ENCODE data around the gene RPL3. TPM values are rescaled to one million over a fixed set of nuclear protein-coding genes. Genes with fewer than 3 reads are reported as not detected.

Gene RPL3
- total and polyA plus RNA-seq, 7 experiments from 2014 or later: 1,611 to 5,509 (median 3,848) TPM

DNA sequence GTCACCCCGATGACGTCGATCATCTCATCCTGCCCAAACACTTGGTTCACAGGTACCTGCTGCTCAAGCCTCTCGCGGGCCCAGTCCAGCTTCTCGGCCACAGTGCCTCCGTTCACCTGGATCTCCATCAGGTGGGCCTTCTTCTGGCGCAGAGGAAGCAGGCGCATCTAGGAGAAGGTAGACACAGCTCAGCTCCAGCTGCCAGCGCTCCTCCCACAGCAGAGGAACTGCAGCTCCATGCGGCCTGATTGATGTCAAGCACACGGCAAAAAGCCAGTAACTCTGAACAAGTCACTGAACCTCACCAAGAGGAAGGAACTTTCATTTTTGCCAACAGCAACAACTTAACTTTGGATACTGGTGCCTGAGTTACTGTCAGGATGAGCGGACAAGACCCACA lies 4.0 kb downstream of the RPL3 start:
- H3K4me3 Mint-ChIP-seq: peak overlapping the region in 2 of 10 donors; percentile 40 to 46

DNA sequence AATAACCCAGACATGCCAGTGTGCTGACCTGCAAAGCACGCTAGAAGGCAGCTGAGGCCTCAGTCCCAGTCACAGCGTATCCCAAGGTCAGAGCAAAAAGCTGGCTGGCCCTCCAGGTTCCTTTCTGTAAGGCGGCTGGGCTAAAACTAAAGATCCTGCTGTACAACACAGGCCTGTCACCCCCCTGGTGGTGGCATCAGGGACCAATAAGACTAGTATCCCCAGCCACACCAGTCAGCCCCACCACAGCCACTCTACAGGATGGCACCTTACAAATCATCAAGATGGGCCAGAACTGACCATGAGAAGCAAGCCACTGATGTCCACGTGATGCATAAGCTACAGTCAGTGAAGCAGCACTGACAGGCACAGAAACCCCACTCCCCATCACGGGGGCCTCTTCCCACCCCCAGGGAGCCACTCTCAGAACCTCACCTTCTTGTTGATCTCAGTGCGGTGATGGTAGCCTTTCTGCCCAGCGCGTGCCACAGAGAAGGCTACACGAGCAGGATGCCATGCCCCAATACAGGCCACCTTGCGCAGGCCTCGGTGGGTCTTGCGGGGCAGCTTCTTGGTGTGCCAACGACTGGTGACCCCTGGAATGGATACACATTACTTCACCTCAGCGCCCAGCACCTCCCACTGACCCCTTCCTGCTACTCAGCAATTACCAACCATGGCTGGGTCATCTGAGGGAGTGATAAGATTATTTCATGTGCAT lies 5.0 kb downstream of the RPL3 start:
- H3K36me3 ChIP-seq (ENCODE audit: control insufficient read depth in 2 of 3, insufficient read depth in 3 of 3, low read length in 3 of 3): peaks cover 29 to 75% (median 49%) of the 10 kb centered on the region in 3 experiments
- H3K9me3 Mint-ChIP-seq: peaks cover 0 to 4% (median 0%) of the 10 kb centered on the region in 11 donors
- CTCF ChIA-PET: interaction anchor here (0.7 to 11.7 kb wide), 6 partner anchors 10 to 725 kb away, joined by 3 to 262 read pairs (median 3); no protein-coding TSS in a partner anchor
- DNase-seq (no peak), ATAC-seq (no peak)
- POLR2A ChIA-PET: interaction anchor here (0.6 to 8.1 kb wide), 8 partner anchors 8 to 557 kb away, joined by 3 to 240 read pairs (median 6); partner anchors contain the start of gene RPS19BP1
- H3K36me3 Mint-ChIP-seq: peaks cover 10 to 51% (median 14%) of the 10 kb centered on the region in 5 donors
- peaks cover 34 to 40% of the 10 kb centered on the region in 2 donors for H3K4me1 ChIP-seq (ENCODE audit: control insufficient read depth in 2 of 2, insufficient read depth in 2 of 2, low read length in 2 of 2)
- intact Hi-C loops (cut with micrococcal nuclease): loop anchor here in 1 of 2 donors (10.0 kb wide), 1 partner anchor 560 kb away; the partner anchor contains the start of gene SUN2
- no peak overlapping the region for H3K27ac ChIP-seq (ENCODE audit: low read depth, low read length)
- H3K27me3 ChIP-seq (ENCODE audit: control insufficient read depth in 2 of 2, insufficient read depth in 2 of 2, low read length in 2 of 2): no peaks in the 10 kb centered on the region
- H3K27me3 Mint-ChIP-seq: no peaks in the 10 kb centered on the region
- H3K9me3 ChIP-seq (ENCODE audit: control insufficient read depth in 2 of 3, low read length in 3 of 3): no peaks in the 10 kb centered on the region
- H3K4me3 ChIP-seq (ENCODE audit: low read length): no peak overlapping the region
- peak overlapping the region in 3 of 9 donors; percentile 38 to 82 (median 59) for H3K27ac Mint-ChIP-seq
- no peak overlapping the region for H3K4me3 Mint-ChIP-seq
- H3K4me1 Mint-ChIP-seq: peaks cover 25 to 60% (median 35%) of the 10 kb centered on the region in 7 donors

More for the DNA sequence above, 4.0 kb downstream of the RPL3 start:
- POLR2A ChIA-PET: interaction anchor here (0.8 to 8.1 kb wide), 10 partner anchors 9 to 558 kb away, joined by 3 to 240 read pairs (median 6); partner anchors contain the start of gene RPS19BP1
- H3K9me3 Mint-ChIP-seq: peaks cover 0 to 12% (median 0%) of the 10 kb centered on the region in 11 donors
- CTCF ChIA-PET: interaction anchor here (0.7 to 11.7 kb wide), 7 partner anchors 11 to 724 kb away, joined by 3 to 262 read pairs (median 3); no protein-coding TSS in a partner anchor
- H3K27ac ChIP-seq (ENCODE audit: low read depth, low read length): peak overlapping the region; percentile 64
- intact Hi-C loops (cut with micrococcal nuclease): loop anchor here (5.0 to 10.0 kb wide), 4 partner anchors 72 to 918 kb away; partner anchors contain the start of gene SUN2 (in 2 of the 2)
- no peak for ATAC-seq
- H3K9me3 ChIP-seq (ENCODE audit: control insufficient read depth in 2 of 3, low read length in 3 of 3): no peaks in the 10 kb centered on the region
- peak overlapping the region in 3 of 9 donors; percentile 24 to 81 (median 59) for H3K27ac Mint-ChIP-seq
- no peak for DNase-seq
- peaks cover 29 to 75% (median 49%) of the 10 kb centered on the region in 3 experiments for H3K36me3 ChIP-seq (ENCODE audit: control insufficient read depth in 2 of 3, insufficient read depth in 3 of 3, low read length in 3 of 3)
- H3K4me1 Mint-ChIP-seq: peaks cover 25 to 61% (median 35%) of the 10 kb centered on the region in 7 donors
- H3K27me3 ChIP-seq (ENCODE audit: control insufficient read depth in 2 of 2, insufficient read depth in 2 of 2, low read length in 2 of 2): no peaks in the 10 kb centered on the region
- H3K4me3 ChIP-seq (ENCODE audit: low read length): no peak overlapping the region
- H3K4me1 ChIP-seq (ENCODE audit: control insufficient read depth in 2 of 2, insufficient read depth in 2 of 2, low read length in 2 of 2): peaks cover 34 to 40% of the 10 kb centered on the region in 2 donors
- H3K27me3 Mint-ChIP-seq: peaks cover 0 to 3% (median 0%) of the 10 kb centered on the region in 5 donors
- H3K36me3 Mint-ChIP-seq: peaks cover 10 to 51% (median 14%) of the 10 kb centered on the region in 5 donors

DNA sequence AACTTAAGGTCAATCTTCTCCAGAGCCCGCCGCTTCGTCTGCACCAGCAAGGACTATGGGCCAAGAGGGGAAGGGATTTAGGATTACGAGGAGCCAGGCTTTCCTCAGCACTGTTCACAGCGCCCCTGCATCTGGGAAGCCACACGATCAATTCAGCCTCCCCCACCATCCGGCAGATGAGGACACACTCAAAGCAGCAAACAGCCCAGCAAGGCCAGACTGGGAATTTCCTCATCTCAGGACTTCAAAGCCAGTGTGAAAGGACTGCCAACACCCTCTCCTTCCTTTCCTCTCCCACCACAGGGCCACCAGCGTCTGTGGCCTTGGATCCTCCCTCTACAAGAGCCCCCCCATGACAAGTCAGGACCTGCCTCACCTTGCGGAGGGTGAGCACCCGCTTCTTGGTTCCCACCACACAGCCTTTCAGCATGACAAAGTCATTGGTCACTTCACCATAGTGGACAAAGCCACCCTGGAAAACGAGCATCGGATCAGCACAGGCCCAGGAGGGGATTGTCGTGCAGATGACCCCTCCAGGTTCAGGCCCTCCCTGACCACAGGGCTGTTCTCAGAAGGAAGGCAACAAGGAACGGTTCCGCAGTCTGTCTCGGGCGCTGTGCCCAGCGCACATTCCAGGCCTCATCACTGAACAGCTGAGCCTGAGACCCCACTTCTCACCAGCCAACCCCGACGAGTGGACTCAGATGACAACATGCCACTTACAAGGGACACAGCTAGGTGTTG lies 6.0 kb downstream of the RPL3 start:
- Histone ChIP-seq H3K9me3 (ENCODE audit: control insufficient read depth in 2 of 3, low read length in 3 of 3) (no peaks in the 10 kb centered on the region), H3K36me3 (ENCODE audit: control insufficient read depth in 2 of 3, insufficient read depth in 3 of 3, low read length in 3 of 3) (peaks cover 29 to 71% (median 49%) of the 10 kb centered on the region in 3 experiments), H3K4me3 (ENCODE audit: low read length) (no peak overlapping the region), H3K27me3 (ENCODE audit: control insufficient read depth in 2 of 2, insufficient read depth in 2 of 2, low read length in 2 of 2) (no peaks in the 10 kb centered on the region), H3K27ac (ENCODE audit: low read depth, low read length) (no peak overlapping the region), H3K4me1 (ENCODE audit: control insufficient read depth in 2 of 2, insufficient read depth in 2 of 2, low read length in 2 of 2) (peaks cover 31 to 45% of the 10 kb centered on the region in 2 donors)
- Mint-ChIP-seq H3K27me3 (no peaks in the 10 kb centered on the region), H3K4me1 (peaks cover 16 to 58% (median 31%) of the 10 kb centered on the region in 7 donors), H3K27ac (peak overlapping the region in 2 of 9 donors; percentile 23 to 80), H3K36me3 (peaks cover 7 to 48% (median 11%) of the 10 kb centered on the region in 5 donors), H3K9me3 (peaks cover 0 to 2% (median 0%) of the 10 kb centered on the region in 11 donors), H3K4me3 (peak overlapping the region in 1 of 10 donors; percentile 14)
- ATAC-seq: no peak
- ChIA-PET POLR2A (interaction anchor here (2.7 to 8.1 kb wide), 2 partner anchors 141 to 143 kb away, joined by 29 to 240 read pairs; no protein-coding TSS in a partner anchor), CTCF (interaction anchor here (1.0 to 11.7 kb wide), 2 partner anchors 134 to 143 kb away, joined by 3 to 262 read pairs; no protein-coding TSS in a partner anchor)
- intact Hi-C loops (cut with micrococcal nuclease): loop anchor here in 1 of 2 donors (10.0 kb wide), 1 partner anchor 559 kb away; the partner anchor contains the start of gene SUN2
- DNase-seq: no peak

DNA sequence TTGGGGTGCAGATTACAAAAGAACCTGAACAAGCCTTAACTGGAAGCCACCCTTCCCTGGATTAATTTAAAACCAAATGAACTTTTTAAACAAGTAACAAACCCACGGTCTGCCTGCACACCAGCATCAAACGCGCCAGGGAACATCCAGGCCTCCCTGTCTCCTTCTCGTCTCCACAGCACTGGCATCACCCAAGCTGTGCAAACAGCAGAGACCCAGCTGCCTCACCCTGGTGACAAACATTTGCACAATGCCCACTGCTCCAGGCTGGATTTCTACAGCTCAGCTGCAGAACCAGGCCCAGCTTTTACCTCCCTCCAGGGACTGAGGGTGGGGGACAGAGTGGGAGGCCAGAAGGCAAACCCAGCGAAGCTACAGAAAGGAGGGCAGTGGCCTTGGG lies 7.0 kb downstream of the RPL3 start:
- Histone ChIP-seq H3K27ac (ENCODE audit: low read depth, low read length) (no peak overlapping the region), H3K9me3 (ENCODE audit: control insufficient read depth in 2 of 3, low read length in 3 of 3) (no peaks in the 10 kb centered on the region), H3K4me1 (ENCODE audit: control insufficient read depth in 2 of 2, insufficient read depth in 2 of 2, low read length in 2 of 2) (peaks cover 21 to 36% of the 10 kb centered on the region in 2 donors), H3K36me3 (ENCODE audit: control insufficient read depth in 2 of 3, insufficient read depth in 3 of 3, low read length in 3 of 3) (peaks cover 29 to 62% (median 40%) of the 10 kb centered on the region in 3 experiments), H3K27me3 (ENCODE audit: control insufficient read depth in 2 of 2, insufficient read depth in 2 of 2, low read length in 2 of 2) (no peaks in the 10 kb centered on the region), H3K4me3 (ENCODE audit: low read length) (no peak overlapping the region)
- ChIA-PET POLR2A (interaction anchor here (1.1 to 2.7 kb wide), 3 partner anchors 142 to 208 kb away, joined by 3 to 29 read pairs (median 3); partner anchors contain the start of gene ATF4), CTCF (interaction anchor here (0.7 to 11.7 kb wide), 3 partner anchors 76 to 153 kb away, joined by 3 to 262 read pairs (median 4); no protein-coding TSS in a partner anchor)
- Mint-ChIP-seq H3K36me3 (peaks cover 6 to 38% (median 11%) of the 10 kb centered on the region in 5 donors), H3K4me1 (peaks cover 5 to 47% (median 21%) of the 10 kb centered on the region in 7 donors), H3K27ac (peak overlapping the region in 1 of 9 donors; percentile 19), H3K9me3 (peaks cover 0 to 2% (median 0%) of the 10 kb centered on the region in 11 donors), H3K4me3 (peak overlapping the region in 1 of 10 donors; percentile 23), H3K27me3 (no peaks in the 10 kb centered on the region)
- ATAC-seq (no peak), DNase-seq (no peak)
- intact Hi-C loops (cut with micrococcal nuclease): loop anchor here in 1 of 2 donors (10.0 kb wide), 1 partner anchor 558 kb away; the partner anchor contains the start of gene SUN2

DNA sequence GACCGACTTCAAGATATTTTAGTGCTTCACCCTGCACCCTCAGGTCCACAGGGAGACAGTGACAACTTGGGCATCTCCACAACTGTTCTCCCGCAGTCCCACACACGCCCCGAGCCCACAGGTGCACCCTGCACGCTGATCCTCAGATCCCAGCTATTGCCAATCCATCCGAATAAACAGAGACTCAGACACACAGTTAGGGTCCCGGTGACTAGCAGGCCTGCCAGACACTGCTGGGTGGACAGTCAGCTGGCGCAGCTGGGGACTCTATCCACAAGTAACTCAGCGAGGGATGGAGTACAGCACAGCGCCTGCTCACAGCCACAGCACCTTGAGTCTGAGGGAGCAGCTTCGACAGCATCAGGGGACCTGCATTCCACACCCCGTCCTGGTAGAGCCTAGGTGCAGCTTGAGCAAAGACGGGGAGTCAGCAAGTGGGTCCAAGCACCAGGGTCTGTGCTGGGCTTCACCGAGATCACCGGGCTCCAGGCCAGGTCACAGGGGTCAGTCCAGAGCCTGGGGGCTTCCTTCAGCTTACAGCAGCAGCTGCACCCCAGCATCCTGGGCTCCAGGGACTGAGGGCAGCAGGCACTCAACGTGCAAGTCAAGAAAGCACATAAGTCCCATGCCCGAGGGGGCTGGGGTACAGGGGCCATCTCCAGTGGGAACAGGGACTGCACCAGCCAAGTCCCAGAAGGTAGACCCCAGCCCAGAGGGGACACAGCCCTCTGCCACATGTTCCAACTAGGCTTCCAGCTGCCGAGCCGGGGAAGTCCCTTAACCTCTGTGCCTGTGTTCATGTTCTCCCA lies 7.6 kb downstream of the RPL3 start:
- no peak overlapping the region for H3K4me3 ChIP-seq (ENCODE audit: low read length)
- no peaks in the 10 kb centered on the region for H3K9me3 ChIP-seq (ENCODE audit: control insufficient read depth in 2 of 3, low read length in 3 of 3)
- intact Hi-C loops (cut with micrococcal nuclease): loop anchor here (1.0 to 10.0 kb wide), 4 partner anchors 140 to 557 kb away; partner anchors contain the start of gene SUN2 (in 1 of the 2)
- H3K4me1 Mint-ChIP-seq: peaks cover 0 to 41% (median 16%) of the 10 kb centered on the region in 7 donors
- CTCF ChIA-PET: interaction anchor here (0.6 to 11.7 kb wide), 11 partner anchors 8 to 217 kb away, joined by 3 to 262 read pairs (median 3); partner anchors contain the start of gene RPL3
- no peak for DNase-seq
- no peak for ATAC-seq
- POLR2A ChIA-PET: interaction anchor here (1.1 to 2.9 kb wide), 10 partner anchors 7 to 217 kb away, joined by 3 to 29 read pairs (median 4); partner anchors contain the start of genes ATF4 and RPL3
- H3K27me3 ChIP-seq (ENCODE audit: control insufficient read depth in 2 of 2, insufficient read depth in 2 of 2, low read length in 2 of 2): no peaks in the 10 kb centered on the region
- no peak overlapping the region for H3K27ac ChIP-seq (ENCODE audit: low read depth, low read length)
- peaks cover 15 to 30% of the 10 kb centered on the region in 2 donors for H3K4me1 ChIP-seq (ENCODE audit: control insufficient read depth in 2 of 2, insufficient read depth in 2 of 2, low read length in 2 of 2)
- H3K9me3 Mint-ChIP-seq: peaks cover 0 to 2% (median 0%) of the 10 kb centered on the region in 11 donors
- H3K27ac Mint-ChIP-seq: peak overlapping the region in 6 of 9 donors; percentile 11 to 56 (median 36)
- no peaks in the 10 kb centered on the region for H3K27me3 Mint-ChIP-seq
- H3K36me3 ChIP-seq (ENCODE audit: control insufficient read depth in 2 of 3, insufficient read depth in 3 of 3, low read length in 3 of 3): peaks cover 29 to 56% (median 34%) of the 10 kb centered on the region in 3 experiments
- H3K36me3 Mint-ChIP-seq: peaks cover 6 to 34% (median 11%) of the 10 kb centered on the region in 5 donors
- H3K4me3 Mint-ChIP-seq: peak overlapping the region in 2 of 10 donors; percentile 20 to 32

Measured in naive thymus-derived CD4-positive, alpha-beta T cell (primary cell).